ENCODE results near the gene GRIA1. TPM values are rescaled to one million over a fixed set of nuclear protein-coding genes. Genes with fewer than 3 reads are reported as not detected.

The GRIA1 gene
- total RNA-seq, 1 experiment from 2014 or later, result not detected

DNA sequence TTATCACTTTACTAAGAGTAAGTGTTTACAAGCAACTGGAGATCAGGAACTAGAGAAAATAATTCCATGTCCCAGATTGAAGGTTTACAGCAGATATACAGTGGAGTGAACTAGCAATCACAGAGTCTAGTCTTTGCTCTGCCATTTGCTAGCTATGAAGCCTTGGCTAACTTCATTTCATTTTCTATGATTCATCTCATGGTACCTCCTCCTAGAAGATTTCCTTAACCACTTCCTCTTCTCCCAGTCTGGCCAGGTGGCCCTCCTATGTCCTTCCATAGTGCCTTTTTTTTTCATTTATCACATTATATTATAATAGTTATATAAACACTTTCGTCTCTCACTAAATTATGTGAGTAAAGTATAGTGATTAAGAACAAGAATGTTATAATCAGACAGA, 52.1 kb downstream of the GRIA1 start:
- Histone ChIP-seq H3K79me2 (ENCODE audit: low read length) (no peaks in the 10 kb centered on the region), H3K27me3 (ENCODE audit: low read length) (no peaks in the 10 kb centered on the region), H3K9me2 (replicated peaks; ENCODE audit: insufficient read depth, low read length) (no peaks in the 10 kb centered on the region), H3K4me3 (ENCODE audit: low read length) (no peak overlapping the region), H3K36me3 (ENCODE audit: insufficient read depth, low read length) (no peaks in the 10 kb centered on the region), H3K9me3 (ENCODE audit: low read length) (no peaks in the 10 kb centered on the region), H3K27ac (ENCODE audit: low read length) (no peak overlapping the region), H3K9ac (ENCODE audit: low read length) (no peak overlapping the region), H4K20me1 (ENCODE audit: insufficient read depth, low read depth, low read length) (no peaks in the 10 kb centered on the region), H3K4me1 (ENCODE audit: low read length) (no peaks in the 10 kb centered on the region), H3K4me2 (ENCODE audit: low read depth, low read length, poor library complexity, severe bottlenecking) (no peak overlapping the region), H2AFZ (ENCODE audit: low read length) (no peak overlapping the region)
- DNase-seq, result no peak

GRCh38 chr5:153543288-153543687, 52.8 kb downstream of the GRIA1 start:
- Histone ChIP-seq H3K9me2 (replicated peaks; ENCODE audit: insufficient read depth, low read length) (no peaks in the 10 kb centered on the region), H2AFZ (ENCODE audit: low read length) (no peak overlapping the region)

GRCh38 chr5:153543959-153544470, 53.5 kb downstream of the GRIA1 start:
- no peak for DNase-seq
- Histone ChIP-seq H3K36me3 (ENCODE audit: insufficient read depth, low read length) (no peaks in the 10 kb centered on the region), H3K9me2 (replicated peaks; ENCODE audit: insufficient read depth, low read length) (no peaks in the 10 kb centered on the region), H3K4me3 (ENCODE audit: low read length) (no peak overlapping the region), H4K20me1 (ENCODE audit: insufficient read depth, low read depth, low read length) (no peaks in the 10 kb centered on the region), H3K27me3 (ENCODE audit: low read length) (no peaks in the 10 kb centered on the region), H2AFZ (ENCODE audit: low read length) (no peak overlapping the region), H3K9me3 (ENCODE audit: low read length) (no peaks in the 10 kb centered on the region), H3K4me1 (ENCODE audit: low read length) (no peaks in the 10 kb centered on the region), H3K79me2 (ENCODE audit: low read length) (no peaks in the 10 kb centered on the region), H3K4me2 (ENCODE audit: low read depth, low read length, poor library complexity, severe bottlenecking) (no peak overlapping the region), H3K9ac (ENCODE audit: low read length) (no peak overlapping the region), H3K27ac (ENCODE audit: low read length) (no peak overlapping the region)

More at GRCh38 chr5:153543288-153543687, 52.8 kb downstream of the GRIA1 start:
- Histone ChIP-seq H3K9ac (ENCODE audit: low read length) (no peak overlapping the region), H3K27me3 (ENCODE audit: low read length) (no peaks in the 10 kb centered on the region), H4K20me1 (ENCODE audit: insufficient read depth, low read depth, low read length) (no peaks in the 10 kb centered on the region), H3K4me3 (ENCODE audit: low read length) (no peak overlapping the region), H3K27ac (ENCODE audit: low read length) (no peak overlapping the region), H3K36me3 (ENCODE audit: insufficient read depth, low read length) (no peaks in the 10 kb centered on the region), H3K4me1 (ENCODE audit: low read length) (no peaks in the 10 kb centered on the region), H3K9me3 (ENCODE audit: low read length) (no peaks in the 10 kb centered on the region), H3K4me2 (ENCODE audit: low read depth, low read length, poor library complexity, severe bottlenecking) (no peak overlapping the region), H3K79me2 (ENCODE audit: low read length) (no peaks in the 10 kb centered on the region)
- DNase-seq, result no peak

DNA sequence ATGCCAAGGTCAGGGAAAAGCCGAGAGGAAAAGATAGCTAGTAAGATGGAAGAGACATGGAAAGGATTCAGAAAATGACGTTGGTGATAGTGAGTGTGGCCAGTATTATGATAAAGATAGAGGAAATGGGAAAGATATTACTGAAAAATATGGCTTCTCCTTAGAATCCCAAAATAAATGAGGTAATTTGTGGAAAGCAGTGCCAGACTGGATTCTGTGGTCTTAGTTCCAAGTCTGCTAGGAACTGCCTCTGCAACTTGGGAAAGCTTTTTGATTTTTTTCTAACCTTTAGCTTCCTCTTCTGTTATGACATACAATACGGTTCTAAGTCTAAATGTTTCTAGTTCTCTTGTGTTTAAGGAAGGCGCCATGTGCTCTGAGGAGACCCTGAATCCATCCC, 54.2 kb downstream of the GRIA1 start:
- H4K20me1 ChIP-seq (ENCODE audit: insufficient read depth, low read depth, low read length), result no peaks in the 10 kb centered on the region
- no peaks in the 10 kb centered on the region for H3K79me2 ChIP-seq (ENCODE audit: low read length)
- H2AFZ ChIP-seq (ENCODE audit: low read length), result no peak overlapping the region
- no peaks in the 10 kb centered on the region for H3K9me2 ChIP-seq (replicated peaks; ENCODE audit: insufficient read depth, low read length)
- H3K4me3 ChIP-seq (ENCODE audit: low read length), result no peak overlapping the region
- no peaks in the 10 kb centered on the region for H3K36me3 ChIP-seq (ENCODE audit: insufficient read depth, low read length)
- no peaks in the 10 kb centered on the region for H3K27me3 ChIP-seq (ENCODE audit: low read length)
- H3K4me1 ChIP-seq (ENCODE audit: low read length), result no peaks in the 10 kb centered on the region
- DNase-seq, result no peak
- H3K27ac ChIP-seq (ENCODE audit: low read length), result no peak overlapping the region
- no peaks in the 10 kb centered on the region for H3K9me3 ChIP-seq (ENCODE audit: low read length)
- H3K4me2 ChIP-seq (ENCODE audit: low read depth, low read length, poor library complexity, severe bottlenecking), result no peak overlapping the region
- no peak overlapping the region for H3K9ac ChIP-seq (ENCODE audit: low read length)

DNA sequence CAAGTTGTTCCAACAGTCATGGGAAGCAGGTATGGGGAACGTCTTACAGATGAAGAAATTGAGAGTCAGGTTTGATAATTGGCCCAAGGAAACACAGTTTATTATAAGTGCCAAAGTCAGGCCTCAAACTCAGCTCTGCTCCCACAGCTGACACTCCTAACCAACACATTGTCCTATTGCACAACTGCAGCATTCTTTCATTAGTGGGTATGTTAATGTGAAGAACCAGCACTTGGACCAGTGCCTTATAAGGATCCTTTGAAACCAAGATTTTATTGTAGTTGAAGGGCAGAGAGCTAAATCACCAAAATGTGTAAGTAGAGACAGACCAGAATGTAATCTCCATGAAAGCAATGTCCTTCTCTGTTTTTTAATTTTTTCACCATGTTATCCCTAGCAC, 56.1 kb downstream of the GRIA1 start:
- no peaks in the 10 kb centered on the region for H3K79me2 ChIP-seq (ENCODE audit: low read length)
- no peak overlapping the region for H3K9ac ChIP-seq (ENCODE audit: low read length)
- H3K4me3 ChIP-seq (ENCODE audit: low read length), result no peak overlapping the region
- no peak overlapping the region for H2AFZ ChIP-seq (ENCODE audit: low read length)
- no peaks in the 10 kb centered on the region for H3K9me3 ChIP-seq (ENCODE audit: low read length)
- no peaks in the 10 kb centered on the region for H3K9me2 ChIP-seq (replicated peaks; ENCODE audit: insufficient read depth, low read length)
- no peaks in the 10 kb centered on the region for H3K36me3 ChIP-seq (ENCODE audit: insufficient read depth, low read length)
- H3K4me1 ChIP-seq (ENCODE audit: low read length), result no peaks in the 10 kb centered on the region
- no peak overlapping the region for H3K4me2 ChIP-seq (ENCODE audit: low read depth, low read length, poor library complexity, severe bottlenecking)
- no peaks in the 10 kb centered on the region for H3K27me3 ChIP-seq (ENCODE audit: low read length)
- no peaks in the 10 kb centered on the region for H4K20me1 ChIP-seq (ENCODE audit: insufficient read depth, low read depth, low read length)
- H3K27ac ChIP-seq (ENCODE audit: low read length), result no peak overlapping the region
- DNase-seq, result no peak

GRCh38 chr5:153551537-153552079, 61.1 kb downstream of the GRIA1 start:
- Histone ChIP-seq H3K9ac (ENCODE audit: low read length) (no peak overlapping the region), H3K9me3 (ENCODE audit: low read length) (no peaks in the 10 kb centered on the region), H3K4me2 (ENCODE audit: low read depth, low read length, poor library complexity, severe bottlenecking) (no peak overlapping the region), H3K36me3 (ENCODE audit: insufficient read depth, low read length) (no peaks in the 10 kb centered on the region), H3K27me3 (ENCODE audit: low read length) (no peaks in the 10 kb centered on the region), H3K79me2 (ENCODE audit: low read length) (no peaks in the 10 kb centered on the region), H3K4me1 (ENCODE audit: low read length) (no peaks in the 10 kb centered on the region), H3K27ac (ENCODE audit: low read length) (no peak overlapping the region), H4K20me1 (ENCODE audit: insufficient read depth, low read depth, low read length) (no peaks in the 10 kb centered on the region), H2AFZ (ENCODE audit: low read length) (no peak overlapping the region), H3K9me2 (replicated peaks; ENCODE audit: insufficient read depth, low read length) (no peaks in the 10 kb centered on the region), H3K4me3 (ENCODE audit: low read length) (no peak overlapping the region)
- no peak for DNase-seq

- Histone ChIP-seq H3K4me2 (ENCODE audit: low read depth, low read length, poor library complexity, severe bottlenecking) (no peak overlapping the region), H3K4me1 (ENCODE audit: low read length) (no peaks in the 10 kb centered on the region), H3K4me3 (ENCODE audit: low read length) (no peak overlapping the region), H3K36me3 (ENCODE audit: insufficient read depth, low read length) (no peaks in the 10 kb centered on the region), H3K9me3 (ENCODE audit: low read length) (no peaks in the 10 kb centered on the region), H3K9ac (ENCODE audit: low read length) (no peak overlapping the region), H2AFZ (ENCODE audit: low read length) (no peak overlapping the region), H3K9me2 (replicated peaks; ENCODE audit: insufficient read depth, low read length) (no peaks in the 10 kb centered on the region), H3K27ac (ENCODE audit: low read length) (no peak overlapping the region), H3K79me2 (ENCODE audit: low read length) (no peaks in the 10 kb centered on the region), H3K27me3 (ENCODE audit: low read length) (no peaks in the 10 kb centered on the region), H4K20me1 (ENCODE audit: insufficient read depth, low read depth, low read length) (no peaks in the 10 kb centered on the region)
- DNase-seq, result no peak
Observed at GRCh38 chr5:153552886-153553285, 62.4 kb downstream of the GRIA1 start.

DNA sequence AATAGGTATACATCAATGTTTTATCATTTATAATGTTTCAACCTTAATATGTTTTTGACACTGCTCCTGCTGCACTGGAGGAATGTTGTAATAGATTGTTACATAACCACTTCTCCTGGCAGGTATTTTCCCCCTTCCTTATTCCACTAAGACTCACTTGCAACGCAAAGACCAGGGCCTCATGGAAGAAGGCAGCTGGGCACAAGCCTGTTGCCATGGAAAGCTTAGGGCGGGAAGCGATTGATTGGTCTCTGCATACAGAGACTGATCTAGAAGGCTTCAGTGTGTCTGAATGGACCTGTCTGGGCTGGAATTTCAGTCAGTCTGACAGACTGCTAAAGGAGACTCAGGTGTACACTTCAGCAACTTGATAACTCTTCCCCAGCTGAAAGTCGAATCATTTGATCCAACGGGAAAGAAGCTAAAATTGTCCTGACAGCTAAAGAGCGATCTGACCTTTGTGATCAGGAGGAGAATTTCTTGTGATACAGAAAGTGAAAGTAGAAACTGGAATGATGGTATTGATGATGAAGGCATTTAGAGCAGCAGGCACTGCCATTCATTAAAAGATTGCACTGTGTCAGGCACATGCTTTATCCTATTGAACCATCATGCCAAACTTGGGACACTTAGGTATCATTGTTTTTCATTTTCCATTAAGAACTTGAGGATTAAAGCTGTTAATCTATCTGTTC, 65.1 kb downstream of the GRIA1 start:
- H3K27me3 ChIP-seq (ENCODE audit: low read length), result no peaks in the 10 kb centered on the region
- no peak overlapping the region for H3K9ac ChIP-seq (ENCODE audit: low read length)
- H3K4me3 ChIP-seq (ENCODE audit: low read length), result no peak overlapping the region
- DNase-seq, result no peak
- no peak overlapping the region for H2AFZ ChIP-seq (ENCODE audit: low read length)
- H3K36me3 ChIP-seq (ENCODE audit: insufficient read depth, low read length), result no peaks in the 10 kb centered on the region
- no peaks in the 10 kb centered on the region for H4K20me1 ChIP-seq (ENCODE audit: insufficient read depth, low read depth, low read length)
- H3K79me2 ChIP-seq (ENCODE audit: low read length), result no peaks in the 10 kb centered on the region
- no peaks in the 10 kb centered on the region for H3K9me2 ChIP-seq (replicated peaks; ENCODE audit: insufficient read depth, low read length)
- H3K27ac ChIP-seq (ENCODE audit: low read length), result no peak overlapping the region
- no peaks in the 10 kb centered on the region for H3K9me3 ChIP-seq (ENCODE audit: low read length)
- H3K4me1 ChIP-seq (ENCODE audit: low read length), result no peaks in the 10 kb centered on the region
- H3K4me2 ChIP-seq (ENCODE audit: low read depth, low read length, poor library complexity, severe bottlenecking), result no peak overlapping the region

Data from Karpas-422 (cell line).